Activated CD8-positive, alpha-beta memory T cell treated with anti-CD3 and anti-CD28 coated beads for 24 hours (primary cell): ENCODE data around the gene ZNF853.
"Not testable (repeated sequence)": the region's sequence is repeated elsewhere in the genome, so short reads cannot be mapped to it uniquely, and the experiment has no call there.

Experiments
- DNase-seq: peaks from one replicate; pipeline ENCODE4 v3.0.0-alpha.2; 2020

ZNF853 gene

DNA sequence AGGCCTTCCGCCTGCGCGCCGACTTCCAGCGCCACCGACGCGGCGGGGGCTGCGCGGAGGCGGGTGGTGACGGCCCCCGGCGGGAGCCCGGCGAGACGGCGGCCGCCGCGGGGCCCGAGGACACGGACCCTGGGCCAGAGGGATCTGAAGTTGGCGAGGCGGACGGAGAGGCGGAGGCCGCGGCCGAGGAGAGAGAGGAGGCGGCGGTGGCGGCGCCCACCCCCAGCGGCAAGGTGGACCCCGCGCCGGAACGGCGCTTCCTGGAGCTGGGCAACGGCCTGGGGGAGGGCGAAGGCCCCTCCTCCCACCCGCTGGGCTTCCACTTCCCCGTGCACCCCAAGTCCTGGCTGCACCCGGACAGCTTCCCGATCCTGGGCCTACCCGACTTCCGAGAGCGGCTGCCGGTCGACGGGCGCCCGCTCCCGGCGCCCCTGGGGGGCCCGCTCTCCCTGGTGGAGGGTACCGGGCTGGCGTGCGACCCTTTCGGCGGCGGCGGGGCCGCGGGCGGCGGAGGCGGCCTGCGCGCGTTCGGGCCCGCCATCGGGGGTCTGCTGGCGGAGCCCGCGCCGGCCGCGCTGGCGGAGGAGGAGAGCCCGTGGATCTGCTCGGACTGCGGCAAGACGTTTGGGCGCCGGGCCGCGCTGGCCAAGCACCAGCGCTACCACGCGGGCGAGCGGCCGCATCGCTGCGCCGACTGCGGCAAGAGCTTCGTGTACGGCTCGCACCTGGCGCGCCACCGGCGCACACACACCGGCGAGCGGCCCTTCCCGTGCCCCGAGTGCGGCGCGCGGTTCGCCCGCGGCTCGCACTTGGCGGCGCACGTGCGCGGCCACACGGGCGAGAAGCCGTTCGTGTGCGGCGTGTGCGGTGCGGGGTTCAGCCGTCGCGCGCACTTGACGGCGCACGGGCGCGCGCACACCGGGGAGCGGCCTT, 37.9 kb downstream of the ZNF853 start:
- DNase-seq: no peak

GRCh38 chr7:6654113-6654841, 38.9 kb downstream of the ZNF853 start:
- no peak for DNase-seq

DNA sequence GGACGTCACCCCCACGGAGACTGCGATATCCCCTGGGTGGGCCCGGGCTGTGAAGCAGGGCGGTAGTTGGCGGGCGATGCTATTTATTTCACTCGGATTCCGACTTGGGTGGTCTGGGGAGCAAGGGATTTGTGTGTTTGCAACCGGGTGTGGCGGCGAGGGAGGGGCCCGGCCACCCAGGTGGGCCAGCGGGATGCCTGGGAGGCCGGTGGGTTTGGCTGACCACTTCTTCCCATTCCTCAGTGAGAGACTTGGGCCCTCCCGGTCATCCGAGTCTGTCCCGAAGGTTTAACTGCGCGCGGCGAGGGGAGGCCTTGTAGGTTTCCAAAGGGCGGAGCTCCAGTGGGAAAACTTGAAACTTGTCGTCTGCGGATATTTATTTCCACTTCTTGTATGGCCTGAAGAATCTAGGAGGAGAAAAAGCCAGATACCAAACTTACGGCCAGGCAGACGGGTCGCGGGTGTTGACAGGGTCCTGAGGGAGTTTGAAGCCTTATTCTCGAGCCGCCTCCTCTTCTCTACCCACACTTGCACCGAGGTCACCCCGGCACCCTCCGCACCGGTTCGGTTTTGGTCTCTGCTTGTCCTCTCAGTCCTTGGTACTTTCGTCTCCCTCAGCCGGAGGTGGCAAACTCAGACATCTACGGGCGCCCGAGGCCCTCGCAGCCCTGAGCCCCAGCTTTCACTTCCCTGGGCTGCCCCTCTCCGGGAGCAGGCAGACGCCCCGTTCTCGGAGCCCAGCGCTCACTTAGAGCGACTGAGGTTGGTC, 39.6 kb downstream of the ZNF853 start:
- no peak for DNase-seq

DNA sequence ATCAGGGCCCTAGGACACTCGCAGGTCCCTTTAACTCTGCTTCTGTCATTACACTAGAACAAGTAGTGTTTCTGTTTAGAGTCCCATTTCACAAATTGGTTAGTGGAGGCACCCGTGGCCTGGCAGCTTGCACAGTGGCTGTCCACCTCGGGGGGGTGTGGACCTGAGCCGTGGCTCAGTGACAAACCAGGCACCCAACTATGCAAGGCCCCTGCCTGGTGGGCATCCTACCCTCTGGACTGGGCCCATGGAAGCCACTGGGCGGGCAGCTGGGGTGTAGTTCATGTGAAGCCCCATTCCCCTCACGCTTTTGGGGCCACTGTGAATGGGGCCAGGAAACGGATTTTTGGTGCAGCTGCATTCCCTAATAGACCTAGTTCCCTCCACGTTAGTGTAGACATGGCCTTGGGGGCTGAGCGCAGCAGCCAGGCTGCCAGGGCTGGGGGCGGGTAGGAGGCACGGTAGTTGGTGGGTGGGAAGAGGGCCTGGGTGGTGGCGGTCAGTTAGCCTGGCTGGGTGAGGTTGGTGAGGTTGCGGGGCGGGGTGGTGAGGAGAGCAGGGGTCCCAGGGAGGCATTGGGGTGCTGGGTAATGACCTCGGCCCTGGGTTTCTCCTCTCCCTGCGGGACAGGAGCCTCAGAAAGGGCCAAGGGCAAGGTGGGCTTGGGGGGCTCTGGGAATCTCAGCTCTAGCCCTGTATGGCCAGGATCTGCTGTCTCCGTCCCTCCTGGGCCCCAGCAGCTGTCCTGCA, 40.4 kb downstream of the ZNF853 start:
- DNase-seq: no peak

DNA sequence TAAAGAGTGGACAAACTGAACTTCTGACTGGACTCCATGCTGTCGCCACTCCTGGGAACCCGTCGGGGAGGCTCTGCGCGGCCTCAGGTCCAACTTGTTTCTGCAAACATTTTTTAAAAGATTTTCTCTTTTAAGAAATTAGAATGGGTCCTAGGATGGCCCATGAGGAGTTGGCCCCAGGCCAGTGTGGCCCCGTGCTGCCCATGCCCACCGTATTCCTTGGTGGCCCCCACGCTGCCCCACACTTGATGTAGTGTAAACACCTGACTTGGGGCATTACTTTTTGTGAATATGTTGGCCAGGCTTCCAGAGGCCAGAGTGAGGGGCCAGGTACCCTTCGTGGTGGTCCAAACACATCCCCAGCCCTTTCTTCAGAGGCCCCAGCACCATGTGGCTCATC, 41.0 kb downstream of the ZNF853 start:
- no peak for DNase-seq

DNA sequence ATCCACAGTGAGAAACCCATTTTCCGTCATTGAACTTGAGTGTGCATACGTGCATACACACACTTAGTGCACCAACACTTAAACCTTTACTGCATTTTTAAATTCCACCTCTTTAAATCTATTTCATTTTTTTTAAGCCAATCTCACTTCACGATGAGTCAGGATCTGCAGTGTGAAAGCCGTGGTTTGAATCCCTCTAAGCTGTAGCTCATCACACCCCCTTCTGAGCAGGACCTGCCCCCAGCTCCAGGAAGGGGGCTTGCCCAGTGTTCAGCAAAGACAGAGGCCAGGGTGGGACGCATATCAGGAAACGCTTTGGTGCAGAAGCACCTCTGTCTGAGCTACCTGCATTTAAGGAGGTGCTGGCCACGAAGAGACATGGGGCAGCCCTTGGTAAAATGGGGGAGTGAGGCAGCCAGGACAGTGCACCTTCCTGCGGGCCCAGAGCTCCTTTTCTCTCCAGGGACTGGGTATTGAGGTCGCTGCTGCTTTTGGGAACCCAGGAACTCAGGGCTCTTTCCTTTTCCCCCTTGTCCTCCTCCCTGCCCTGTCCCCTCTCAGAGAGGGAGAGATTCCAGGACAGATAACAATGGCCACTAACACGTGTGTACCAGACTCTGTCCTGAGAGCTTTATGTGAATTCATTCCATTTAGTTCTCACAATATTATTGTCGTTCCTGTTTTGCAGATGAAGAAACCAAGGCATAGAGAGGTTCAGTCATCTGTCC, 43.4 kb downstream of the ZNF853 start:
- DNase-seq: no peak

- not testable (repeated sequence) for DNase-seq
Observed at GRCh38 chr7:6670851-6671250, 55.4 kb downstream of the ZNF853 start.
